GM12878 (cell line): ENCODE measurements around the gene POU4F1. TPM values are rescaled to one million over a fixed set of nuclear protein-coding genes. Genes with fewer than 3 reads are reported as not detected.

ENCODE experiments used
- ATAC-seq: fragments of 200-7000 bp; cut with Tn5 transposase; 3 replicates; pipeline ENCODE4 v1.9.1; 2020; ENCODE audit warnings: mild to moderate bottlenecking, moderate library complexity
- BruUV-seq: library from RNA; stranded (reverse); fragments of 400-500 nt; replicated peaks from 2 replicates; lab custom pipeline; 2021; lab: Mats Ljungman, UMichigan
- CTCF ChIA-PET: fragments of 300-600 bp; sonication (Branson Sonifier 250); formaldehyde crosslinking; extraction: SDS; loops from one replicate; lab custom pipeline; 2021; ENCODE audit warnings: inconsistent platforms; lab: Yijun Ruan, JAX
- POLR2A ChIA-PET: fragments of 350-600 bp; formaldehyde crosslinking; extraction: SDS; loops from one replicate; lab custom pipeline; 2021; ENCODE audit warnings: inconsistent platforms; lab: Charles Lee
- RAD21 ChIA-PET: fragments of 300-600 bp; sonication (Branson Sonifier 250); formaldehyde crosslinking; loops from one replicate; lab custom pipeline; 2023; ENCODE audit warnings: antibody characterized with exemption; ENCODE audit not compliant: unreplicated experiment; lab: Charles Lee
- SMC1A ChIA-PET: fragments of 300-600 bp; sonication (Branson Sonifier 250); formaldehyde crosslinking; loops from one replicate; lab custom pipeline; 2023; ENCODE audit not compliant: unreplicated experiment, uncharacterized antibody; lab: Charles Lee
- DNase-seq: peaks from one replicate; pipeline ENCODE4 v3.0.0-alpha.2; 2011; ENCODE audit warnings: low read depth, low spot score
- FAIRE-seq: peaks from 3 replicates; lab custom pipeline; 2011; peaks lifted over from hg19 to GRCh38; lab: Jason Lieb, UNC
- H2AFZ ChIP-seq: 2 replicates; pipeline ENCODE4 v1.6.0; 2011; ENCODE audit warnings: low read depth, low read length, control low read depth; ENCODE audit not compliant: control insufficient read depth
- H3K27ac ChIP-seq: 2 replicates; pipeline ENCODE4 v1.5.1; 2011; ENCODE audit warnings: control low read depth; ENCODE audit not compliant: control insufficient read depth, insufficient read depth
- H3K27me3 ChIP-seq, 2 experiments: replicated peaks in 1 of 2; 2 replicates each; pipeline versions ENCODE4 v1.6.0 to v1.6.1; 2011; ENCODE audit warnings: low read length in 1 of 2; ENCODE audit not compliant: control insufficient read depth in 2 of 2, insufficient read depth in 2 of 2
- H3K36me3 ChIP-seq, 2 experiments: 2 replicates each; pipeline ENCODE4 v1.5.1; 2011; ENCODE audit warnings: low read length in 1 of 2; ENCODE audit not compliant: control insufficient read depth in 2 of 2, insufficient read depth in 2 of 2
- H3K4me1 ChIP-seq: 2 replicates; pipeline ENCODE4 v1.6.1; 2011; ENCODE audit warnings: mild to moderate bottlenecking, low read length, moderate library complexity, mixed read lengths; ENCODE audit not compliant: control insufficient read depth, insufficient read depth
- H3K4me2 ChIP-seq: 2 replicates; pipeline ENCODE4 v1.6.0; 2011; ENCODE audit warnings: control low read depth; ENCODE audit not compliant: control insufficient read depth, insufficient read depth
- H3K4me3 ChIP-seq: fragments of 200-600 bp; sonication (generic); 2 replicates; pipeline ENCODE4 v1.5.1; 2016
- H3K79me2 ChIP-seq: 2 replicates; pipeline ENCODE4 v1.6.0; 2011; ENCODE audit warnings: low read length; ENCODE audit not compliant: control insufficient read depth, insufficient read depth
- H3K9ac ChIP-seq: 2 replicates; pipeline ENCODE4 v1.8.0; 2011; ENCODE audit warnings: low read length, control low read depth, mixed read lengths; ENCODE audit not compliant: control insufficient read depth, insufficient read depth
- H3K9me3 ChIP-seq: replicated peaks from 3 replicates; pipeline ENCODE4 v1.5.1; 2011; ENCODE audit warnings: mild to moderate bottlenecking, low read length; ENCODE audit not compliant: control insufficient read depth, insufficient read depth
- H4K20me1 ChIP-seq: 2 replicates; pipeline ENCODE4 v1.6.0; 2011; ENCODE audit not compliant: control insufficient read depth, insufficient read depth
- ASH2L ChIP-seq: fragments of 300-600, 200-600 bp; sonication (generic); IDR thresholded peaks from 2 replicates; pipeline ENCODE4 v1.6.1; 2017; ENCODE audit warnings: low read depth, mild to moderate bottlenecking, borderline replicate concordance
- CREB1 ChIP-seq: IDR thresholded peaks from 2 replicates; pipeline ENCODE4 v1.6.1; 2012; ENCODE audit warnings: low read depth, mild to moderate bottlenecking, inconsistent platforms
- ETV6 ChIP-seq, 2 experiments: fragments of 450-650 bp in 1 of 2; IDR thresholded peaks in 1 of 2; conservative IDR thresholded peaks in 1 of 2; 2 replicates each; pipeline ENCODE4 v1.6.1; 2014; ENCODE audit warnings: antibody characterized with exemption in 1 of 2, borderline replicate concordance in 1 of 2, low read depth in 1 of 2, mild to moderate bottlenecking in 1 of 2, moderate library complexity in 1 of 2
- HCFC1 ChIP-seq: fragments of 150-350 bp; IDR thresholded peaks from 2 replicates; pipeline ENCODE4 v1.6.1; 2014; ENCODE audit warnings: low read length
- LARP7 ChIP-seq: fragments of 450-650 bp; IDR thresholded peaks from 2 replicates; pipeline ENCODE4 v1.6.1; 2017; ENCODE audit warnings: mild to moderate bottlenecking
- SMARCA5 ChIP-seq: fragments of 450-650 bp; IDR thresholded peaks from 2 replicates; pipeline ENCODE4 v1.6.1; 2017; ENCODE audit warnings: mild to moderate bottlenecking
- WGBS: methylation state at CpG from one replicate; pipeline ENCODE4 v1.1.6; 2016; ENCODE audit warnings: low lambda C conversion rate; ENCODE audit not compliant: insufficient replicate concordance, insufficient coverage; ENCODE audit errors: missing lambda C conversion rate; 5-methylcytosine and 5-hydroxymethylcytosine counted together
- in situ Hi-C: fragments of 300-500 bp; cut with MboI; formaldehyde crosslinking; loops from 9 replicates; pipeline ENCODE4 v1.14.3; 2018; ENCODE audit warnings: mixed read lengths
- intact Hi-C: fragments of 100-400 bp; cut with micrococcal nuclease; formaldehyde crosslinking; loops from one replicate; pipeline ENCODE4 v1.14.2; 2022; ENCODE audit not compliant: unreplicated experiment
- polyA plus RNA-seq, 11 experiments: library from polyadenylated mRNA; depleted of rRNA in 4 of 11; unstranded in 6 of 11; stranded (reverse) in 5 of 11; fragments of >200 nt; fragmentation: Nextera tagmentation in 4 of 11; fragmentation: Illumina TruSeq in 1 of 11; extraction: Ambion mirVana in 4 of 11; extraction: Trizol in 1 of 11; gene quantifications; 1 replicate in 1 of 11; 2 replicates in 10 of 11; pipeline versions ENCODE4 v1.2.1 to v1.2.3, GENCODE V29; 2011 to 2016; ENCODE audit warnings: inconsistent platforms in 2 of 11, missing spikeins in 2 of 11, low read depth in 1 of 11
- total RNA-seq, 4 experiments: library from RNA; depleted of rRNA in 3 of 4; stranded (reverse); fragments of >200 nt in 3 of 4; fragmentation: Illumina TruSeq in 1 of 4; extraction: Trizol in 1 of 4; gene quantifications; 2 replicates each; pipeline versions ENCODE4 v1.2.1 to v1.2.3, GENCODE V29; 2013 to 2021
- TF ChIP-seq, protein P1 (sequence below): IDR thresholded peaks from 2 replicates; pipeline ENCODE4 v1.6.1; 2012; ENCODE audit warnings: low read length, inconsistent platforms
- TF ChIP-seq, protein P2 (sequence below): fragments of 450-650 bp; conservative IDR thresholded peaks from 2 replicates; pipeline ENCODE4 v1.6.1; 2017; ENCODE audit warnings: mild to moderate bottlenecking, moderate library complexity

POU4F1 gene
- total and polyA plus RNA-seq, 10 of the 15 experiments (the other 5 are each of a cell fraction or from before 2014, with no cell fraction given), result 0.01 to 0.14 (median 0.02) TPM; not detected in 5

DNA sequence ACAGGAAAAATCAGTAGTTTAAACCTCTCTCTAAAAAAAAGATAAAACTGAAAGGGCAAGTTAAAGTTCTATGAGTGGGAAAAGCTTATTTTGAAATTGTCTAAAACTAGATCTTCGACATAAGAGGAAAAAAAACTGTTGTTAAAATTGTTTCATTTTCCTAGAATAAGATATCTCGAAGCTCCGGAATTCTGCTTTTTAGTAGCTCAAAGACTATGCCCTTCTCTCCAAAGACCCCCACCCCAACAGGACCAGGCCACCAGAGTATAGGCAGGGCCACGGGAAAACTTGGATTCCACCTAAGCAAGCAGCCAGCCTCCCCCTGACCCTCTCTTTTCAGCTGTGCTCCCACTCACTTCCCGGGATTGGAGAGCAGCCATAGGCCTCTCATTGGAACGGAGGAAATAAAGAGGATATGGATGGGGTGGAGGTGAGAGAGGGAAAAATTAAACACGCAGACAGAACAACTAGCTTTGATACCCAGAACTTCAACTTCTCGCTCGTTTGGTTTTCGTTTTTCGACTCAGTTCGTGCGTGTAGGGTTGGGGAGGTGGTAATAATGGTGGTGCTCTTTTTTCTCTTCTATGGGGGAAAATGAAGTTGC is 3.0 kb downstream of the POU4F1 start:
- DNase-seq (no peak), ATAC-seq (no peak), FAIRE-seq (no peak)
- Histone ChIP-seq H3K9me3 (no peaks in the 10 kb centered on the region; the same call in 2 of the 3 replicates), H4K20me1 (no peaks in the 10 kb centered on the region), H3K4me2 (no peak overlapping the region), H3K4me1 (peaks cover 8% of the 10 kb centered on the region), H3K27ac (no peak overlapping the region), H3K4me3 (no peak overlapping the region), H3K79me2 (no peaks in the 10 kb centered on the region), H3K27me3 (peaks cover 18 to 39% of the 10 kb centered on the region in 2 experiments), H3K9ac (no peak overlapping the region), H3K36me3 (no peaks in the 10 kb centered on the region), H2AFZ (no peak overlapping the region)
- no TSS peak for BruUV-seq
- TF ChIP-seq HCFC1 (no peak), LARP7 (no peak), ASH2L (no peak), SMARCA5 (no peak), ETV6 (conservative IDR thresholded peaks at IDR 0.05 in 1 of 2, IDR thresholded peaks at IDR 0.05 in 1 of 2; ENCODE audit: borderline replicate concordance in 1 of 2, low read depth in 1 of 2) (no peak), CREB1 (no peak)
- TF ChIP-seq, protein P1, sequence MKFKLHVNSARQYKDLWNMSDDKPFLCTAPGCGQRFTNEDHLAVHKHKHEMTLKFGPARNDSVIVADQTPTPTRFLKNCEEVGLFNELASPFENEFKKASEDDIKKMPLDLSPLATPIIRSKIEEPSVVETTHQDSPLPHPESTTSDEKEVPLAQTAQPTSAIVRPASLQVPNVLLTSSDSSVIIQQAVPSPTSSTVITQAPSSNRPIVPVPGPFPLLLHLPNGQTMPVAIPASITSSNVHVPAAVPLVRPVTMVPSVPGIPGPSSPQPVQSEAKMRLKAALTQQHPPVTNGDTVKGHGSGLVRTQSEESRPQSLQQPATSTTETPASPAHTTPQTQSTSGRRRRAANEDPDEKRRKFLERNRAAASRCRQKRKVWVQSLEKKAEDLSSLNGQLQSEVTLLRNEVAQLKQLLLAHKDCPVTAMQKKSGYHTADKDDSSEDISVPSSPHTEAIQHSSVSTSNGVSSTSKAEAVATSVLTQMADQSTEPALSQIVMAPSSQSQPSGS, result no peak
- TF ChIP-seq, protein P2, sequence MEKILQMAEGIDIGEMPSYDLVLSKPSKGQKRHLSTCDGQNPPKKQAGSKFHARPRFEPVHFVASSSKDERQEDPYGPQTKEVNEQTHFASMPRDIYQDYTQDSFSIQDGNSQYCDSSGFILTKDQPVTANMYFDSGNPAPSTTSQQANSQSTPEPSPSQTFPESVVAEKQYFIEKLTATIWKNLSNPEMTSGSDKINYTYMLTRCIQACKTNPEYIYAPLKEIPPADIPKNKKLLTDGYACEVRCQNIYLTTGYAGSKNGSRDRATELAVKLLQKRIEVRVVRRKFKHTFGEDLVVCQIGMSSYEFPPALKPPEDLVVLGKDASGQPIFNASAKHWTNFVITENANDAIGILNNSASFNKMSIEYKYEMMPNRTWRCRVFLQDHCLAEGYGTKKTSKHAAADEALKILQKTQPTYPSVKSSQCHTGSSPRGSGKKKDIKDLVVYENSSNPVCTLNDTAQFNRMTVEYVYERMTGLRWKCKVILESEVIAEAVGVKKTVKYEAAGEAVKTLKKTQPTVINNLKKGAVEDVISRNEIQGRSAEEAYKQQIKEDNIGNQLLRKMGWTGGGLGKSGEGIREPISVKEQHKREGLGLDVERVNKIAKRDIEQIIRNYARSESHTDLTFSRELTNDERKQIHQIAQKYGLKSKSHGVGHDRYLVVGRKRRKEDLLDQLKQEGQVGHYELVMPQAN, result no peak
- WGBS, result 28% methylated on average over 13 of the region's 13 CpGs
- in situ Hi-C loops (no loop called here), intact Hi-C loops (no loop called here)
- CTCF ChIA-PET, result interaction anchor here (0.6 to 0.8 kb wide), 2 partner anchors 11 to 216 kb away, joined by 3 read pairs; no protein-coding TSS in a partner anchor
- POLR2A ChIA-PET, result no interaction called here
- SMC1A ChIA-PET, result interaction anchor here (0.9 kb wide), 1 partner anchor 385 kb away, joined by 3 read pairs; no protein-coding TSS in a partner anchor
- RAD21 ChIA-PET, result no interaction called here
